Measurements from ENCODE around the gene MYO9A. TPM values are rescaled to one million over a fixed set of nuclear protein-coding genes. Genes with fewer than 3 reads are reported as not detected.

Gene MYO9A
- polyA plus RNA-seq, 5 donors = 22.3 to 43.3 (median 38.9) TPM

DNA sequence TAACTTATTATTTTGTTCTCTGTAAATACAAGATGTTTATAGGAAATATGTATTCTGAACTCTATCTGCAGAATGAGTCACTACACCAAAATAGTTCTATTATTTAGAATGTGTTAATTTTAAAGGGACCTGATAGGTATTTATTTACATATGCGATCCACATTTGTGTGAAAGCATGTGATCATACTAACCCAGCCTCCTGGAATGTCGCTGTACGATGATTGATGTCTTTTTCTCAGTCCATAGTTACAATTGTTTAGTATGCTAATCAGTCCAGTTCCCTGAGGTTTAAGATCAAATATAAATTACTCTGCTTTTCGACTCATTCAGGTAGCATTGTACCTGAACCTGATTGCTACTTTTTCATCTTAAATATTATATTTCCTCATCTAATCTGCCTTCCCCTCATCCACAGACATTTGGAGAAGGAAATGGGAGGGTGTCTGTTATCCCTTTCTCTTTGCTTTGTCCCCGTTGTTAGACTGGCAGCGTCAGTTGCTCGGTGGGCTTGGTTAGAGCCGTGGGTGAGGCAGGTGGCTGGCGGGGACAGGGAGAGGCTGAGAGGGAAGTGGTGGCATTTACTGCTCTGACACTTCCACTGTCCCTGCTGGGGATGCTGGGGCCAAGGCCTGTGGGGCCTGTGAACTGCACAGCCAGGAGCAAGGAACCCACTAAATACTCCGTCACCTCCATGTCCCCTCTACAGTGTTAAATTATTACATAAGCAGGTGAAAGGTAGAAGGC is 335.4 kb downstream of the MYO9A start:
- DNase-seq = no peak

DNA sequence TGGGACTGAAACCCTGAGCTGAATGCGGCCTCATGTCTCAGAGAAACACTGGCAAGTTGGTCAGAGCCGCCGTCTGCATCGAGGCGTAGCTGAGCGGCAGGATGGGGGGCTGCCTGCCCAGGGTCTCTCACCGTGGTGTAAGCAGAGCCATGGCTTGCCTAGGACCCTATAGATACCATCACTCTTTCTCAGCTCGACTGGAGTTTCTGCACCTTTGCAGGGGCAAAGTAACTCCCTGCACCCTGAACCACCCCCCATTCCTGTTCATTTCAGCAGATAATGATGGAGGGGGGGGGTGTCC is 336.0 kb downstream of the MYO9A start:
- DNase-seq = no peak

DNA sequence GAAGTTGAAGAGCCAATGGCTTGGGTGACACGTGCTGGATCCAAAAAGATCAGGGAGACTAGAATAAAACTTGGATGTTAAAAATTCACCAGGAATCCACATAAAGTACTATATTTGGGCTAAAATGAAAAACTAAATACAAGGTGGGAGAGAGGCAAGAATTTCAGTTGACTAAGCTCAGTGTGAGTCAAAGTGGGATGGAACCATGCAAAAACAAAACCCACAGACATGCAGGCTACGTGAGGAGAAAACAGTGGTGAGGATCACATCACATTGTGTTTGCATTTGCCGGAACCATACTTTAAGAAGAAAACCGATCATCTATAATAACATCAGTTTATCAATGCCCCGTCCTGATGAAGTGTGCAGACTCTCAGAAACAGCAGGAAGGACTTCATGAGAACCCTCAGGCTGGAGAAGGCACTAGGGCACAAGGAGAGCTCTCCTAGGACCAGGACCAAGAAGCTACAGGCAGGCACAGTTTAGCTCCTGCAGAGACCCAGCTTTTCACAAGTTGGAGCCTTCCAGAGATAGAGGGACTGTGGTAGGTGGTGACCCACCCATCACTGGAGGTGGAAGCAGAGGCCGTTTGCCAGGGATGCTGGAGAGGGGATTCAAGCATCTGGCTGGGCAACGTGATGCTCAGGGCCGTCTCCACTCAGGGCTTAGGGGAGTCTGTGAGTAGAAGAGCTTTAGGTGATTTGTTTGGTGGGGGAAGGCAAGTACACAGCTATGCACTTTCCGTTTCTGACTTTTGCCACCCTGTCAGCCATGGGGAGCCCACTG is 336.6 kb downstream of the MYO9A start:
- DNase-seq = no peak

DNA sequence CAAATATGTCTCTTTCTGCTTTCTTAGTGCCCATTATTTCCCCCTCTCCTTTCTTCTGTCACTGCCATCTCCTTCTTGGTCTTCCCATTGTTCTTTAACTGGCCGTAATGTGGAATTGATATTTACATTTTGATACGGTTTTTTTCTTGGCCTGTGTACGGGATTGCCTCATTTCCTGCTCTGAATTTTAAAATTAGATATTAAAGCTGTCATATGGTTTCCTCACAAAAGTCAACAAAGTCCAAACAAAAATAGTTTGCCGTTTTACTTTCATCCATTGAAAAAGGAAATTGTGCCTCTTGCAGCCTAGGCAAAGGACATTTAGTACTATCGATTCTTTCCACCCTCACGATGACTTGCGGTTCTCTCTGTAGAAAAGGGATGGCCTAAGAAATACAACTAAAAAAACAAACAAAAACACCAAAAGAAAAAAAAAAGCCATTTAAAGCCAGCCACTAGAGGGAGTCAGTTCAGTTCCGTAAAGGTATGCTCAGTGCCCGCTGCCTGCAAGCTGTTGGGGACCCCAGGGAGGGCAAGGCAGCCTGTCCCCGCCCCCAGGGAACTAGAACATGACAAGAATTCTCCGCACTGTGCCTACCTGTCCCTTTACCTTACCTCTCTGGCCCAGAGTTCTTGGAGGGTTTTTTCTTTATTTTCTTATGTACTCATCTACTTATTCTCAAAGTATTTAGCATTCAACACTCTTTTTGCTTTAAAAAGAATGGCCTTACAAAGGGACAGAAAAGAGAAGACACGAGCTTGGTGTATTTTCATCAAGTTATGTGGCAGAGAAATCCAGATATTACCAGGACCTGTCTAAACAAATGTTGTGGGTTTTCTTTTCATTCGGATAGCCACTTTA is 337.6 kb downstream of the MYO9A start:
- DNase-seq = peak; percentile 53 to 72

DNA sequence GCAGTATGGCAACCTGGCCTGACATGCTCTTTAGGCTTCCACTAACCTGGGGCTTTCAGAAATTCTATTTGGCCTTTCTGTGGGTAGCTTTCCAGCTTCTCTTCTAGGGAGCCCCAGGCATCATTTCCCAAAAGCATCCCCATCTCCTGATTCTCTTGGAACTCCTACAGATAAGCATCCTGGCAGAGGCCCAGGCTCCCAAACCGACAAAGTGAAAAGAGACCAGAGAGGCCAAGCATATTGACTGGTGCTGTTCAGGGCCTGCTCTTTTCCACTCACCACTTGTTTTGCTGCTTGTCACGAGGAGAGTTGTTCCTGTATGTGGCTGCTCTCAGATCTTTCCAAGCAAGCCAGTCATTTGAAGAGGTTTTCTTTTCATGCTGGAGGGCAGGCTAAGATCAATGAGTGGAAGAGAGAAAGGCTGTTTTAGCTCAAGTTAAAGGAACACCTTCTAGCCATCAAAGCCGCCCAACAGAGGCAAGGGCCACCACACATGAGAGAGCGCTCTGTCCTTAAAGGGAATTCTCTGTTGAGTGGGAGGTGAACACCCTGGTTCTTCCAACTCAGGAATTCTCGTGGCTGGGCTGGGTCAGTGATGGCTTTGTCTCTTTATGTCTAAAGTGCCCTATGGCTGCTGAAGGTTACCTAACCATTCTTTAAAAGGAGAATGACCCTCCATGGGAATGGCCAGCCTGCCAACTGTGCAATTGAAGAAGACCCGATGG is 338.7 kb downstream of the MYO9A start:
- no peak for DNase-seq

DNA sequence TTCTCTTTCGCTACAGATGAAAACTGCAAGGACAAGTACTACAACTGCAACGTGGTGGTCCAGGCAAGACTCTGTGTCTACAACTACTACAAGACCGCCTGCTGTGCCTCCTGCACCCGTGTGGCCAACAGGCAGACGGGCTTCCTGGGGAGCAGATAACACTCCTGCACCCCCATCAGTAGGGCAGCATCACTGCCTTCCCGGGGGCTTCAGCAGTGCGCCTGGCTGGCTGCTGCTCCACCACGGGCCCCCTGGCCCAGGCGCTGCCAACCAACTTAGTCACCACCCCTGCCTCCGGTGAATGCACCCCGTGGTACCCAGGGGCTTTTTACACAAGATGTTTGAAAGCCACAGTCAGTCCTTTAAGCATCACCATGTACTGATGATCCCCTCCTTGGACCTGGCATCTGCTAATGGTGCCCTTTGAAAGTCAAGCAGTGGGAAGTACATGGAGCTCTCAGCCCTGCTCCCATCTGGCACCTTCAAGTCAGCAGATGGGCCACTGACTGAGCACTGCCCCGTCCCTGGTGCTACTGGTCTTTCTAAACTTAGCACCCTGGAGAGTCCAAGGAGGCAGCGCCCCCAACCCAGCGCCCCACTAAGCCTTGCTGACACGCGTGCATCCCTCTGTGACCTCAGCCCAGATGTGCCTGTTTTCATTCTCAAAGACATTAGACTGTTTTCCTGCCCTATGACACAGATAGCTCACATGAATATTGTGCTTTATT is 340.6 kb downstream of the MYO9A start:
- DNase-seq = no peak

DNA sequence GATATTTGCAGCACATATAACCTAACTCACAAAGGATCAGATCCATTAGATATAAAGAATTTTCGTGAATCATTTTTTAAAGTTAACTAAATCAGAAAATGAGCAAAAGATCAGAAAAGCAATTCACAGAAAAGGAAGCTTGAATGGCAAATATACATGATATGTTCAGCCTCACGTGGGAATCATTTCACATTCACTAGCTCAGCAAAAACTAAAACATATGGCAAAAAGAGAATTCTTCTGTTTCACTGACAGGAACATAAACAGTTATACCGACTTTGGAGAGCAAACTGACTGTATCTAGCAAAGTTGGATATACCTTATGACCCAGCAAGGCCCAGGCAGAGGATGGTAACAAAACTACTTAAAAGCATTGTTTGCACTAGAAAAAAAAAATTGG is 341.6 kb downstream of the MYO9A start:
- DNase-seq = no peak

DNA sequence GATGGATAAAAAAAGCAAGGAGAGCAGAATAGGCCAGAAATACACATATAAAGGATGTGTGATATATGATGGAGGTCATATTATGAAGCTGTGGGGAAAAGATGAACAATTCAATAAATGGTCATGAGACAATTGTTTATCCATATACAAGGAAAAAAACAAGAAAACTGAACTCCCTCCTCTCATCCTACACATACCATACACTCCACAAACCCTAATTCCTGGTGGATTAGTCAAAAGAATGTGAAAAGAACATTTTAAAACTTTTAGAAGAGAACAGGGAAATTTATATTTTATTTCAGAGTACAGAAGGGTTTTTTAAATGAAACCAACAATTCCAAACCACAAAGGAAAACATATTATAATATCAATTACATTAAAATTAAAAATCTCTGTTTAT is 342.1 kb downstream of the MYO9A start:
- DNase-seq = no peak

DNA sequence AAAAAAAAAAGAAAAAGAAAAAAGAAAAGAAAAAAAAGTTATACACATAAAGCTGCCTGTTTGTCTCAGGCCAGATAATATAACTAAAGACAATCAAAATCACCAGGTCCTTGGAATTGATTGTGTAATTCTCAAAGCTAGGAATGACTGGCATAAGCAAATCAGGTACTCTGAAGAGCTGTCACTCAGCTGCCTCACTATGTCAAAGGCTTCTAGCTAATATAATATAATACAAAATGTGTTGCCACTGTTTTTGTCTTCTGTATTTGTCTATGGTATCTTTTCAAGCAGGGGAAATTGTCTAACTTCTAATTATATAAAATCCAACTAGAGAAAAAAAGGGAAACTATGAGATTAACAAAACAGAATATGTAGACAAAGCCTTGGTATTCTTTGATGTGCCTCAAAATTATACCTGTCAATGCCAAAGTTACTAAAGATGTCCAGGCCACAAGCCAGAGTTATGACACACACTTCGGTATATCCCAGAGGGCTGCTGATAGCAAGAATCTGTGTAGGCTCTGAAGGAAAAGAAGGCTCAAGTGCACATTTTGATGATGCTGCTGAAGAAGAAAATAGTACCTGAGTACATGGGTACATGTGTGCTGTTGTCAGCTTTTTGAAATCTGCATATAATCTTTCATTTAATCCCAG is 344.6 kb downstream of the MYO9A start:
- DNase-seq = no peak

Other genes starting within 250 kb of the MYO9A start
- 1 to 10 TPM; 4.0 to 5.7 (median 4.8) TPM for gene SENP8, start 253 bp upstream of the MYO9A start, polyA plus RNA-seq (ENCODE audit: insufficient read depth in 1 of 5, insufficient read length in 5 of 5, low replicate concordance in 1 of 5)
- gene GRAMD2A, start 79.6 kb upstream of the MYO9A start, polyA plus RNA-seq (ENCODE audit: insufficient read depth in 1 of 5, insufficient read length in 5 of 5, low replicate concordance in 1 of 5) = 1 to 10 TPM; 6.0 to 9.6 (median 7.4) TPM
- 100 to 1,000 TPM; 431 to 641 (median 574) TPM for gene PKM, start 113.0 kb upstream of the MYO9A start, polyA plus RNA-seq (ENCODE audit: insufficient read depth in 1 of 5, insufficient read length in 5 of 5, low replicate concordance in 1 of 5)
- gene PARP6, start 154.4 kb upstream of the MYO9A start, polyA plus RNA-seq (ENCODE audit: insufficient read depth in 1 of 5, insufficient read length in 5 of 5, low replicate concordance in 1 of 5) = 100 to 1,000 TPM; 110 to 161 (median 124) TPM
- gene CELF6, start 202.0 kb upstream of the MYO9A start, polyA plus RNA-seq (ENCODE audit: insufficient read depth in 1 of 5, insufficient read length in 5 of 5, low replicate concordance in 1 of 5) = 1 to 10 TPM; 1.8 to 3.6 (median 3.2) TPM

Measured in right lung (tissue), 5 donors.